ENCODE measurements around the gene CYP1A2.

GRCh38 chr15:74802290-74802689, 53.6 kb downstream of the CYP1A2 start:
- TF ChIP-seq EZH2phosphoT487 (IDR thresholded peaks at IDR 0.05; ENCODE audit: insufficient read depth, low read depth) (no peak), EZH2 (IDR thresholded peaks at IDR 0.05; ENCODE audit: insufficient read depth, poor library complexity, severe bottlenecking) (no peak)

Measured in GM23248 (cell line).